Stomach smooth muscle (tissue), 2 donors: ENCODE data around the gene GPR143.
"Not testable (repeated sequence)": the region's sequence is repeated elsewhere in the genome, so short reads cannot be mapped to it uniquely, and the experiment has no call there.

Source experiments
- H3K27ac ChIP-seq: one replicate; pipeline ENCODE4 v1.7.0; 2013; ENCODE audit warnings: mild to moderate bottlenecking, low read length, inconsistent platforms
- H3K27me3 ChIP-seq, 2 donors: one replicate each; pipeline ENCODE4 v1.7.0; 2013; ENCODE audit warnings: low read length in 2 of 2; ENCODE audit not compliant: insufficient read depth in 2 of 2, control insufficient read depth in 1 of 2
- H3K36me3 ChIP-seq, 2 donors: one replicate each; pipeline ENCODE4 v1.7.0; 2013; ENCODE audit warnings: low read length in 2 of 2; ENCODE audit not compliant: control insufficient read depth in 2 of 2, insufficient read depth in 2 of 2
- H3K4me1 ChIP-seq: one replicate; pipeline ENCODE4 v1.7.0; 2013; ENCODE audit warnings: low read length; ENCODE audit not compliant: control insufficient read depth, insufficient read depth
- H3K4me3 ChIP-seq, 2 donors: one replicate each; pipeline ENCODE4 v1.7.0; 2013; ENCODE audit warnings: low read length in 2 of 2
- H3K9ac ChIP-seq, 2 donors: one replicate each; pipeline ENCODE4 v1.7.0; 2013; ENCODE audit warnings: low read length in 2 of 2, mild to moderate bottlenecking in 1 of 2
- H3K9me3 ChIP-seq, 2 donors: one replicate each; pipeline ENCODE4 v1.7.0; 2013; ENCODE audit warnings: low read length in 2 of 2; ENCODE audit not compliant: control insufficient read depth in 2 of 2
- donor health status: healthy.
- donor health status: Pancreatic carcinoma.

The GPR143 gene

DNA sequence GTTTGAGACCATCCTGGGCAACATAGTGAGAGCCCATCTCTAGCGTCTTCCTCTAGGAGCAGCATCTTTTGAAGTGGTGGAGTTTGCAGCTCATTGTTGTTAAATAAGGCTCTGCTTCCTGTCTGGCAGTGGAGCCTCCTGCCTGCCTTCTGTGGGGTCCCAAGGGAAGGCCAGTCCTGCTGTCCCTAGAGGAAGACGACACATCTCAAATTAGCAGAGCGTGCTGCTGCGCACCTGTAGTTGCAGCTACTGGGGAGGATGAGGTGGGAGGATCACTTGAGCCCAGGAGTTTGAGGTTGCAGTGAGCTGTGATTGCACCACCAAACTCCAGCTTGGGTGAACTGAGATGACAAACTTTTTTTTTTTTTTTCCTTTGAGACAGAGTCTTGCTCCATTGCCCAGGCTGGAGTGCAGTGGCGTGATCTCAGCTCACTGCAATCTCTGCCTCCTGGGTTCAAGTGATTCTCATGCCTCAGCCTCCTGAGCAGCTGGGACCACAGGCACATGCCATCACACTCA, 2.7 kb upstream of the GPR143 start:
- H3K9me3 ChIP-seq, H3K9ac ChIP-seq, H3K4me1 ChIP-seq, H3K27ac ChIP-seq, H3K4me3 ChIP-seq, H3K36me3 ChIP-seq: not testable (repeated sequence)
- peaks cover 4 to 14% of the 10 kb centered on the region in 2 donors for H3K27me3 ChIP-seq

DNA sequence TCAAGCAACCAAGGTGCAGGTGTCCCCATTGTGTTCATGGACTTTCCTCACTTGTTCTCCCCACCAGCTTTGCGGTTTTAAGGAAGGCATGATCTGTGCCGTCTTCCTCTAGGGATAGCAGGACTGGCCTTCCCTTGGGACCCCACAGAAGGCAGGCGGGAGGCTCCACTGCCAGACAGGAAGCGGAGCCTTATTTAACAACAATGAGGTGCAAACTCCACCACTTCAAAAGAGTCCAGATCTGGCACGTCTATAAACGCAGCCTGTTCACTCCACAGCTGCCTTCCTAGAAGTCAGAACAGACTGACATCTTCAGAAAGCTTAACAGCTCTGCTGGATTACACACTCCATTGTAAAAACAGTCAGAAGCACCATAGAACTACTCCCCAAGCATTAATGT, 1.7 kb upstream of the GPR143 start:
- Histone ChIP-seq H3K4me3 (no peak overlapping the region), H3K4me1 (no peaks in the 10 kb centered on the region), H3K9me3 (no peaks in the 10 kb centered on the region), H3K9ac (no peak overlapping the region), H3K36me3 (no peaks in the 10 kb centered on the region), H3K27me3 (peaks cover 4 to 14% of the 10 kb centered on the region in 2 donors), H3K27ac (no peak overlapping the region)

DNA sequence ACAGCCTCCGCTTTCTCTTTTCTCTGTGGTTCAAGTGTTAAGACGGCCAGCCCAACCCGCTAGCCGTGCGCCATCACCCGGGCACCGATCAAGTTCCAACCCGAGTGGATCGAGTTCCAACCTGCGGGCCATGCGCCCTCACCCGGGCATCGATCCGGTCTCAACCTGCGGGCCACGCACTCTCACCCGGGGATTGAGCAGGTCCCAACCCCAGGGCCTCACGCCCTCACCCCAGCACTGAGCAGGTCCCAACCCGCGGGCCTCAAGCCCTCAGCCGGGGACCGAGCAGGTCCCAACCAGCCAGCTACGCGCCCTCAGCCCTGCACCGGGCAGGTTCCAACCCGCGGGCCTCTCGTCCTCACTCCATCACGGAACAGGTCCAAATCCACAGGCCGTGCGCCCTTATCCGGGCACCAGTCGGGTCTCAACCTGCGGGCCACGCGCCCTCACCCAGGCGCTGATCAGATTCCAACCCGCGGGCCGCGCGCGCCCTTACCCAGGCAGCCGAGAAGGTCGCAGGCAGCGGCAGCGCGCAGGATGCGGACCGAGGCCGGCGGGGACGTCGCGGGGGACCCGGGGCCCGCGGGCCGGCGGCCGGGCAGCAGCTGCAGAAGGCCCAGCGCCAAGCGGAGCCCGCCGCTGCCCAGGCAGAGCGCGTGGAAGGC, 443 bp downstream of the GPR143 start:
- H3K4me3 ChIP-seq, result no peak overlapping the region
- H3K36me3 ChIP-seq, result no peaks in the 10 kb centered on the region
- no peaks in the 10 kb centered on the region for H3K9me3 ChIP-seq
- H3K27me3 ChIP-seq, result peaks cover 4 to 12% of the 10 kb centered on the region in 2 donors
- H3K27ac ChIP-seq, result no peak overlapping the region
- H3K9ac ChIP-seq, result no peak overlapping the region
- no peaks in the 10 kb centered on the region for H3K4me1 ChIP-seq

DNA sequence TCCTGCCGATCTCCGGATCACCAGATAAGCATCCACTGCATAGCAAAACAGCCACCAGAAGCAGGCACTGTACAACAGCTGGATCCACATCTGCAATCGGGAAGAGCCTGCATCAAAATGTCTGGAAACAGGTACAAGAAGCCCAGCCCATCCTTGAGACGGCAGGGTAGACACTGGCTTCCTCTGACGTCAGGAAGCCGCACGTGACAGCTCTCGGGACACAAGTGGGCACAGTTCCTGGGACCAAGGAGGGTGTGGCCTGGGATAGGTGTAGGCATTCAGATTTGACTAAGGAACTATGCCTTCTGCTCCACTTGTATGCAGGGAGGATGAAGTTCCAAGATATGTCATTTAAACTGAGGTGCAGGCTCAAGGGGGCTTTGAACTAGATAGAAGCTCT, 6.3 kb downstream of the GPR143 start:
- Histone ChIP-seq H3K9ac (no peak overlapping the region), H3K4me1 (no peaks in the 10 kb centered on the region), H3K4me3 (no peak overlapping the region), H3K27me3 (peaks cover 0 to 9% of the 10 kb centered on the region in 2 donors), H3K36me3 (no peaks in the 10 kb centered on the region), H3K27ac (no peak overlapping the region), H3K9me3 (no peaks in the 10 kb centered on the region)

DNA sequence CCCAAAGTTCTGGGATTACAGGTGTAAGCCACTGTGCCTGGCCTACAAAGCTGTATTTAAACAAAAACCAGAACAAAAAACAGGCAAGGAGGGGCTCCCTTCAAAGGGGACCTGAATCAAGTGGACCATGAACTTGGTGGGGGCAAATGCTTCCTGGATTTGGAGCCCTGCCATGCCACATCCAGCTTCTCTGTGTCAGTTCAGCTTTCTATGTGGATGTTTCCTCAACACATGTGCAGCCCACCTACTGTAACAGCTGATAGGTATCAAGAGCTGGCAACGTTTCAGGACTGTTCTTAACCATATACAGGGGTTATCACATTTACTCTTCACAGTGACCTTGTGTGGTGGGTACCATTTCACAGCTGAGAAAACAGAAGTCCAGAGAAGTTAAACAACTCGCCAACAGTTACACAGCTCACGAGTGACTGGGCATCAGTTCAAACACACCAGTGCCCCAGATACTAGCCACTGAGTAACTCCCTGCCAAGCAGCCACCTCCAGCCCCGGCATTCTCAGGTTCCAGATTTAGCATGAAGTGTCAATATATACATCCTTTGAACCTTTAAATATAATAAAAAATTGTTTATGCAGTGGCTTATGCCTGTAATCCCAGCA, 7.5 kb downstream of the GPR143 start:
- Histone ChIP-seq H3K27ac (no peak overlapping the region), H3K9ac (no peak overlapping the region), H3K4me3 (no peak overlapping the region), H3K36me3 (no peaks in the 10 kb centered on the region), H3K9me3 (no peaks in the 10 kb centered on the region), H3K4me1 (no peaks in the 10 kb centered on the region), H3K27me3 (peaks cover 0 to 9% of the 10 kb centered on the region in 2 donors)

DNA sequence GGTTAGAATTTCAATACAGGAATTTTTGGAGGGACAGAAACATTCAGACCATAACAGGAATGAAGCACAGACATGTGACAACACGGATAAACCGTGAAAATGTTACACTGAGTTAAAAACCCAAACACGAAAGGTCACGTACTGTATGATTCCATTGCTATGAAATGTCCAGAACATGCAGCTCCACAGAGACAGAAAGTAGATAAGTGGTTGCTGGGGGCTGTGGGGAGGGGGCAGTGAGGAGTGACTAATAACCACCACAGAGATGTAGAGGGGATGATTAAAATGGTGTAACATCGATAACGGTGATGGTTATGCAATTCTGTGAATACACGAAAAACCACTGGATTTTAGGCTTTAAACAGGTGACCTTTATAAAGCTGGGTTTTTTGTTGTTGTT, 8.3 kb downstream of the GPR143 start:
- H3K4me1 ChIP-seq, result no peaks in the 10 kb centered on the region
- no peak overlapping the region for H3K4me3 ChIP-seq
- H3K9me3 ChIP-seq, result no peaks in the 10 kb centered on the region
- H3K36me3 ChIP-seq, result no peaks in the 10 kb centered on the region
- no peak overlapping the region for H3K9ac ChIP-seq
- peaks cover 0 to 9% of the 10 kb centered on the region in 2 donors for H3K27me3 ChIP-seq
- no peak overlapping the region for H3K27ac ChIP-seq

DNA sequence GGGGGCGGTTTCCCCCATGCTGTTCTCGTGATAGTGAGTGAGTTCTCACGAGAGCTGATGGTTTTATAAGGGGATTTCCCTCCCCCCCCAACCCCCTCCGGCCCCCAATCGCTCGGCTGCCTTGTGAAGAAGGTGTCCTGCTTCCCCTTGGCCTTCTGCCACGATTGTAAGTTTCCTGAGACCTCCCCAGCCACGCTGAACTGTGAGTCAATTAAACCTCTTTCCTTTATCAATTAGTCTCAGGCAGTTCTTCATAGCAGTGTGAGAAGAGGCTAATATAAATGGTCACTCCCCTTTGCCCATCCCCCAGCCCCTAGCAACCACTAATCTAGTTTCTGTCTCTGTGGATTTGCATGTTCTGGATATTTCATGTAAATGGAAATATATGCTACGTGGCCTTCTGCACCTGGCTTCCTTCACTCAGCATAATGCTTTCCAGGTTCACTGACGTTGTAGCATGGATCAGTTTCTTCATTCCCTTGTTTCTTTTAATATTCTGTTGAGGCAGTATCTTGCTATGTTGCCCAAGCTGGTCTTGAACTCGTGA, 16.4 kb downstream of the GPR143 start:
- H3K4me1 ChIP-seq, result no peaks in the 10 kb centered on the region
- H3K4me3 ChIP-seq, result no peak overlapping the region
- H3K27me3 ChIP-seq, result no peaks in the 10 kb centered on the region
- H3K9ac ChIP-seq, result no peak overlapping the region
- H3K36me3 ChIP-seq, result no peaks in the 10 kb centered on the region
- no peaks in the 10 kb centered on the region for H3K9me3 ChIP-seq
- no peak overlapping the region for H3K27ac ChIP-seq

DNA sequence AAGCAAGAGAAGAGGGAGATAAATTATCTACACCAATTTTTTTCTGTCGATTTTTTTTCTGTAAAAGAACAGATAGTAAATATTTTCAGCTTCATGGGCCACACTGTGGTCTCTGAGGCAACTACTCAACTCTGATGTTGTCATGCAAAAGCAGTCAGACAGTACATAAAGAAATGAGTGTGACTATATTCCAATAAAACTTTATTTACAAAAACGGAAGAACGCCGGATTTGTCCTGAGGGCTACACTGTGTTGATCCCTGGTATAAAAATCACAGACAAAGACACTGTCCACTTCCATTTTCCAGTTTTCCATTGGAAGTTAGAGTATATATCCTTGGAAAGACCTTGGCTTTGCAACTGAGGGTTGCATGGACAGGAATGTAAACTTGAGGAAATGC, 18.0 kb downstream of the GPR143 start:
- H3K9ac ChIP-seq, result no peak overlapping the region
- no peak overlapping the region for H3K4me3 ChIP-seq
- H3K27ac ChIP-seq, result no peak overlapping the region
- H3K36me3 ChIP-seq, result no peaks in the 10 kb centered on the region
- H3K4me1 ChIP-seq, result no peaks in the 10 kb centered on the region
- no peaks in the 10 kb centered on the region for H3K27me3 ChIP-seq
- H3K9me3 ChIP-seq, result no peaks in the 10 kb centered on the region

DNA sequence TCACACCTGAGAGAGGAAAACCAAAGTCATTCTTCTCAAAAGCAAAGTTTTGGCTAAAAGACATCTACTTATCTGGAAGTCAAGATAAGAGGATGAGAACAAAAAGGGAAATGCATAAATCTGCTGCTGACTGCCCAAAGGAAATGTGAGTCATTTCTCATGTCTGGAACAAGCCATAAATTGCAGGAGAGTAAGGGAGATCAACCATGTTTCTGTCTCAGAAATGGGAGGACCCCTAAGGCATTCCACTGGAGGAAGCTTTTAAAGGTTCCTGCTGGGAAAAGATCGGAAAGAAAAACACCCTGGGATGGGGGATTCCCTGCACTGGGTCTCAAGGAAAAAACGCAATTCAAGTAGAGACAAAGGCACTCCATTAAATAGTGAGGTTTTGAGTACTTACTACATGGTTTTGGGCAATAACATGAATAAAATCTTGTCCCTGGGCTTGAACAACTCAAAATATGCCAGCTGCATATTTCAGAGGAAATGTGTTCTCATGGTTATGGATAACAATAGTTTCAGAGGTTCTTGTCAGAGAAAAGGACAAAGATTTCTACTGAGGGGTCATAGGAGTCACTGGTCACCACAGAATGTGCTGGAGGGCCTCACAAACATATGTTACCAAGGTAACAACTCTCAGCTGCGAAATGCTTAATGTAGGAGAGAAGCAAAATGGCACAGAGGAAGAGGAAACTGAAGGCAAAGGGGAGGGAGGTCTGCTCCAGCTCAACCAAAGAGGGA, 19.3 kb downstream of the GPR143 start:
- no peak overlapping the region for H3K9ac ChIP-seq
- H3K27ac ChIP-seq, result no peak overlapping the region
- H3K9me3 ChIP-seq, result no peaks in the 10 kb centered on the region
- H3K4me3 ChIP-seq, result no peak overlapping the region
- no peaks in the 10 kb centered on the region for H3K36me3 ChIP-seq
- no peaks in the 10 kb centered on the region for H3K4me1 ChIP-seq
- no peaks in the 10 kb centered on the region for H3K27me3 ChIP-seq

DNA sequence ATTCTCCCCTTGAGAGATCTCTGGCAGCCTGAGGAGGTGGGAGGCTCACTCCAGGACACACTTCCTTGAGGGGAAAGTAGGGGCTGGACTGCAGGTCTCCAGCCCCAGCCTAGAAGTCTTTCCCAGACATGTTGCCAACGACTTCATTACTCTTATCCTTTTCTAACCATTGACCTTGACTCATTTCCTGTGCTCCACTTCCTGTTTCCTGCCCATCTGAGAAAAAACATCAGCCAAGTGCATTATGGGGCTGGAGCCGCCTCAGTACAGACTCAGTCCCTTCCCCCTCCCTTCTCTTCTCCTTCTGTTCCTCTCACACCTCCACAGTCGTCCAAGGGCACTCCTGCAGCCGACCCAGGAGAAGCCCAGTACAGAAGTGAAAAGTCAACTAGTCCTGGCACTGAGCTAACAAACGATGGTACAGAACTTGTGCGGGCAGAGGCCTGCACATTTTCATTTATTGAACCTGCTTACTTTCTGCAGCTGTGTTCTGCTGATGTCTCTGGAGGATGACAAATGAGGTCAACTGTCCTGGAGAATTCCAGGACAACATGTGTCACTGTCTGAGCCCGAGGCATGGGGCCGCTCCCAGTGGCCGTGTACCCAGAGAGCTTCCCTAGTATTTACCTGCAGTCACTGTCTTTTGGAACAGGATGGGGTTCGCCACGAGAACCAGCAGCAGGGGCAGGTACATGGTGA, 20.1 kb downstream of the GPR143 start:
- H3K9me3 ChIP-seq, result no peaks in the 10 kb centered on the region
- no peaks in the 10 kb centered on the region for H3K4me1 ChIP-seq
- H3K9ac ChIP-seq, result no peak overlapping the region
- H3K4me3 ChIP-seq, result no peak overlapping the region
- H3K36me3 ChIP-seq, result no peaks in the 10 kb centered on the region
- no peaks in the 10 kb centered on the region for H3K27me3 ChIP-seq
- H3K27ac ChIP-seq, result no peak overlapping the region
